K562 (cell line): ENCODE data around the gene ALDH3B2. TPM values are rescaled to one million over a fixed set of nuclear protein-coding genes. Genes with fewer than 3 reads are reported as not detected.
A peak's percentile ranks its signal among the peaks of the same experiment; 100 is the strongest.
"Not testable (repeated sequence)": the region's sequence is repeated elsewhere in the genome, so short reads cannot be mapped to it uniquely, and the experiment has no call there.

Experiments used
- ATAC-seq: fragments of 200-7000 bp; cut with Tn5 transposase; 3 replicates; pipeline ENCODE4 v1.9.1; 2020; ENCODE audit warnings: moderate library complexity
- BruUV-seq: library from RNA; stranded (reverse); fragments of 400-500 nt; replicated peaks from 2 replicates; lab custom pipeline; 2021; lab: Mats Ljungman, UMichigan
- CTCF ChIA-PET: fragments of 300-600 bp; formaldehyde crosslinking; extraction: SDS; loops from one replicate; lab custom pipeline; 2021; ENCODE audit warnings: low intra/inter-chr PET ratio; lab: Yijun Ruan, JAX
- POLR2A ChIA-PET: fragments of 300-600, 350-650 bp; sonication (Branson Sonifier 250); formaldehyde crosslinking; extraction: SDS; loops from one replicate; lab custom pipeline; 2021; ENCODE audit warnings: antibody characterized with exemption, inconsistent platforms; lab: Yijun Ruan, JAX
- DNase-seq, 4 experiments: peaks; one replicate each; pipeline versions ENCODE4 v3.0.0 to v3.0.0-alpha.2; 2011 to 2018; ENCODE audit warnings: low spot score in 3 of 4, mixed read lengths in 3 of 4; ENCODE audit errors: extremely low read depth in 1 of 4
- FAIRE-seq: peaks from 2 replicates; lab custom pipeline; 2011; peaks lifted over from hg19 to GRCh38; lab: Jason Lieb, UNC
- H2AFZ ChIP-seq: 2 replicates; pipeline ENCODE4 v1.6.0; 2011; ENCODE audit warnings: low read depth, low read length, control low read depth, inconsistent platforms
- H3K27ac ChIP-seq: fragments of 200-600 bp; 3 replicates; pipeline ENCODE4 v1.8.0; 2011; ENCODE audit warnings: low read depth, mild to moderate bottlenecking, control low read depth, inconsistent platforms, low read length, moderate library complexity, mixed read lengths; ENCODE audit errors: extremely low read depth
- H3K27me3 ChIP-seq, 2 experiments: fragments of 300-600 bp in 1 of 2; 2 replicates in 1 of 2; 3 replicates in 1 of 2; pipeline versions ENCODE4 v1.6.0 to v1.8.0; 2011; ENCODE audit warnings: inconsistent platforms in 2 of 2, low read length in 2 of 2, mild to moderate bottlenecking in 1 of 2, mixed read lengths in 1 of 2, moderate library complexity in 1 of 2; ENCODE audit not compliant: control insufficient read depth in 2 of 2, insufficient read depth in 2 of 2
- H3K36me3 ChIP-seq: fragments of 300-600 bp; 3 replicates; pipeline ENCODE4 v1.8.0; 2011; ENCODE audit warnings: mild to moderate bottlenecking, low read length, inconsistent platforms; ENCODE audit not compliant: control insufficient read depth, insufficient read depth
- H3K4me1 ChIP-seq, 2 experiments: fragments of 200-600 bp in 1 of 2; replicated peaks in 1 of 2; 2 replicates in 1 of 2; 3 replicates in 1 of 2; pipeline versions ENCODE4 v1.5.1 to v1.8.0; 2011; ENCODE audit warnings: inconsistent platforms in 2 of 2, low read length in 2 of 2, mild to moderate bottlenecking in 1 of 2, mixed read lengths in 1 of 2, moderate library complexity in 1 of 2; ENCODE audit not compliant: control insufficient read depth in 2 of 2, insufficient read depth in 2 of 2
- H3K4me2 ChIP-seq: 2 replicates; pipeline ENCODE4 v1.6.1; 2011; ENCODE audit warnings: low read length, control low read depth, inconsistent platforms, mixed read lengths; ENCODE audit not compliant: insufficient read depth
- H3K4me3 ChIP-seq: fragments of 200-600 bp; sonication (generic), shearing (Covaris generic); 2 replicates; pipeline ENCODE4 v1.5.1; 2016; ENCODE audit warnings: control low read depth, inconsistent platforms
- H3K79me2 ChIP-seq: fragments of 200-600 bp; 3 replicates; pipeline ENCODE4 v1.8.0; 2011; ENCODE audit warnings: low read length, inconsistent platforms; ENCODE audit not compliant: control insufficient read depth, insufficient read depth
- H3K9ac ChIP-seq, 2 experiments: 2 replicates each; pipeline versions ENCODE4 v1.6.0 to v1.6.1; 2011; ENCODE audit warnings: low read depth in 2 of 2, low read length in 2 of 2, control low read depth in 1 of 2, inconsistent platforms in 1 of 2, mild to moderate bottlenecking in 1 of 2, mixed read lengths in 1 of 2; ENCODE audit not compliant: insufficient read depth in 1 of 2
- H3K9me1 ChIP-seq: one replicate; pipeline ENCODE4 v1.6.0; 2011; ENCODE audit warnings: inconsistent platforms, mild to moderate bottlenecking, low read length, moderate library complexity; ENCODE audit not compliant: control insufficient read depth, insufficient read depth
- H3K9me3 ChIP-seq: replicated peaks from 2 replicates; pipeline ENCODE4 v1.5.1; 2011; ENCODE audit warnings: low read depth, low read length, inconsistent platforms; ENCODE audit not compliant: control insufficient read depth, insufficient read depth
- H4K20me1 ChIP-seq: replicated peaks from 2 replicates; pipeline ENCODE4 v1.6.1; 2011; ENCODE audit warnings: low read length, inconsistent platforms, mixed read lengths; ENCODE audit not compliant: control insufficient read depth, insufficient read depth
- CBX2 ChIP-seq: fragments of 200-600 bp; sonication (generic); IDR thresholded peaks from one replicate; pipeline ENCODE4 v1.6.1; 2012; ENCODE audit warnings: mild to moderate bottlenecking, low read length, inconsistent platforms; ENCODE audit not compliant: insufficient read depth, poor library complexity, severe bottlenecking
- CBX8 ChIP-seq: fragments of 200-600 bp; sonication (generic); IDR thresholded peaks from 2 replicates; pipeline ENCODE4 v1.6.1; 2012; ENCODE audit warnings: borderline replicate concordance, mixed run types, low read depth, mild to moderate bottlenecking, moderate library complexity, mixed read lengths, low read length, control low read depth, inconsistent platforms; ENCODE audit not compliant: poor library complexity, severe bottlenecking; ENCODE audit errors: extremely low read depth
- DDX20 ChIP-seq: fragments of 450-650 bp; IDR thresholded peaks from 2 replicates; pipeline ENCODE4 v1.6.1; 2016; ENCODE audit warnings: missing genetic modification characterization, low read depth, mild to moderate bottlenecking, missing compliant biosample characterization, moderate library complexity
- NFIC ChIP-seq: fragments of 450-650 bp; IDR thresholded peaks from 2 replicates; pipeline ENCODE4 v1.6.1; 2017; ENCODE audit warnings: mild to moderate bottlenecking, inconsistent platforms
- RNF2 ChIP-seq: sonication (generic); IDR thresholded peaks from 2 replicates; pipeline ENCODE4 v1.6.1; 2016
- RUNX1 ChIP-seq: sonication (generic); IDR thresholded peaks from 2 replicates; pipeline ENCODE4 v1.6.1; 2016; ENCODE audit warnings: antibody characterized with exemption, low read depth
- ZNF134 ChIP-seq: fragments of 250-450 bp; sonication (Bioruptor Pico); conservative IDR thresholded peaks from 2 replicates; pipeline ENCODE4 v1.4.0; 2020
- ZNF197 ChIP-seq: fragments of 200-800 bp; sonication (Bioruptor generic); IDR thresholded peaks from 2 replicates; pipeline ENCODE4 v1.6.1; 2016; ENCODE audit warnings: low read depth, missing genetic modification characterization, missing compliant biosample characterization
- ZNF232 ChIP-seq: sonication (generic); formaldehyde crosslinking; IDR thresholded peaks from 2 replicates; pipeline ENCODE4 v1.8.0; 2022; ENCODE audit warnings: mild to moderate bottlenecking, missing genetic modification reagents
- WGBS: fragments of 100-300 bp; shearing (Covaris generic); methylation state at CpG from one replicate; pipeline ENCODE4 v1.1.6; 2016; ENCODE audit warnings: low coverage, mixed read lengths; ENCODE audit not compliant: insufficient coverage; ENCODE audit errors: missing lambda C conversion rate; 5-methylcytosine and 5-hydroxymethylcytosine counted together
- in situ Hi-C: fragments of 300-500 bp; cut with MboI; formaldehyde crosslinking; loops from 4 replicates; pipeline ENCODE4 v1.15.0; 2018; ENCODE audit warnings: inconsistent platforms, mixed read lengths
- intact Hi-C: fragments of 100-400 bp; cut with micrococcal nuclease; formaldehyde crosslinking; loops from 2 replicates; pipeline ENCODE4 v1.14.2; 2022
- polyA plus RNA-seq, 8 experiments: library from polyadenylated mRNA; depleted of rRNA in 4 of 8; stranded (reverse) in 5 of 8; unstranded in 3 of 8; fragments of >200 nt; fragmentation: Nextera tagmentation in 2 of 8; fragmentation: Illumina TruSeq in 1 of 8; extraction: Ambion mirVana in 2 of 8; extraction: Trizol in 1 of 8; gene quantifications; 2 replicates each; pipeline versions ENCODE4 v1.2.1 to v1.2.3, GENCODE V29; 2011 to 2014; ENCODE audit warnings: inconsistent platforms in 1 of 8, missing spikeins in 1 of 8
- total RNA-seq, 7 experiments: library from RNA; depleted of rRNA in 6 of 7; stranded (reverse); fragments of >200 nt in 6 of 7; fragmentation: Illumina TruSeq in 2 of 7; extraction: Trizol in 2 of 7; gene quantifications; 2 replicates each; pipeline versions ENCODE4 v1.2.1 to v1.2.3, GENCODE V29; 2011 to 2021; ENCODE audit warnings: low replicate concordance in 1 of 7

The ALDH3B2 gene
- total and polyA plus RNA-seq, 9 of the 15 experiments (the other 6 are each of a cell fraction or from before 2014, with no cell fraction given) = not detected

DNA sequence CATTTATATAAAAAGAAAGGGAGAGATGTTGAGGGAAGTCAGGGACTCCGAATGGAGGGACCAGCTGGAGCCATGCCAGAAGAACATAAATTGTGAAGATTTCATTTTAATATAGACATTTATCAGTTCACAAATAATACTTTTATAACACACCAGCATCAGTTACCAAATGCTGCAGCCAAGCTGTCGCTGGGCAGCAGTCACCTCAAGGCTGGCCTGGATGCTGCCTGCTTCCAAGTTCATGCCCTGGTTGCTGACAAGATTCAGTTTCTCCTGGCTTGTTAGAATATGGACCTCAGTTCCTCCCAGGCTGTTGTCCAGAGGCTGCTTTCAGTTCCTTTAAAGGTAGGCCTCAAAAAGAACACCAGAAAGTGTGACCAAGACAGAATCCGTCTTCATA lies 30.8 kb upstream of the ALDH3B2 start:
- no peak for FAIRE-seq
- TF ChIP-seq ZNF197 (CRISPR knock-in tag) (no peak), RUNX1 (no peak), NFIC (peak; percentile 18; the same call in 1 of the 2 replicates), DDX20 (tag) (no peak)
- Histone ChIP-seq H3K36me3 (no peaks in the 10 kb centered on the region), H3K4me1 (no peaks in the 10 kb centered on the region), H3K27me3 (peaks cover 11 to 24% of the 10 kb centered on the region in 2 experiments), H3K79me2 (no peaks in the 10 kb centered on the region), H3K27ac (no peak overlapping the region), H3K4me3 (no peak overlapping the region), H3K9ac (no peak overlapping the region), H3K4me2 (no peak overlapping the region), H3K9me3 (no peaks in the 10 kb centered on the region; the same call in 1 of the 2 replicates), H3K9me1 (no peaks in the 10 kb centered on the region), H2AFZ (no peak overlapping the region), H4K20me1 (no peaks in the 10 kb centered on the region)
- ChIA-PET POLR2A (no interaction called here), CTCF (no interaction called here)
- DNase-seq = no peak
- ATAC-seq = no peak
- WGBS = 0% methylated on average over 3 of the region's 3 CpGs
- BruUV-seq = no TSS peak
- in situ Hi-C loops = loop anchor here (5.0 kb wide), 1 partner anchor 282 kb away; no protein-coding TSS in a partner anchor
- intact Hi-C loops = no loop called here

- Histone ChIP-seq H3K4me2 (no peak overlapping the region), H3K9me3 (no peaks in the 10 kb centered on the region; the same call in 1 of the 2 replicates), H3K4me3 (no peak overlapping the region), H4K20me1 (no peaks in the 10 kb centered on the region), H2AFZ (no peak overlapping the region), H3K9me1 (no peaks in the 10 kb centered on the region), H3K4me1 (no peaks in the 10 kb centered on the region)
- ChIA-PET POLR2A (no interaction called here), CTCF (no interaction called here)
- no peak for FAIRE-seq
- in situ Hi-C loops = no loop called here
- TF ChIP-seq CBX8 = peak; percentile 90
- peak; percentile 29; the same call in 1 of the 2 replicates for TF ChIP-seq RNF2
- TF ChIP-seq ZNF134 (CRISPR knock-in tag) = no peak
- TF ChIP-seq CBX2 = peak; percentile 77
- TF ChIP-seq ZNF232 (CRISPR knock-in tag) = no peak
- TF ChIP-seq, all 486 proteins: peak for 3
- DNase-seq = no peak
- intact Hi-C loops = no loop called here
- ATAC-seq = no peak
- H3K36me3 ChIP-seq = no peaks in the 10 kb centered on the region
- WGBS = 15% methylated on average over 7 of the region's 7 CpGs
- H3K9ac ChIP-seq = no peak overlapping the region
- BruUV-seq = no TSS peak
- H3K27ac ChIP-seq = no peak overlapping the region
- peaks cover 17 to 30% of the 10 kb centered on the region in 2 experiments for H3K27me3 ChIP-seq
- H3K79me2 ChIP-seq = no peaks in the 10 kb centered on the region
Measured at GRCh38 chr11:67704524-67704923, 30.1 kb upstream of the ALDH3B2 start.

DNA sequence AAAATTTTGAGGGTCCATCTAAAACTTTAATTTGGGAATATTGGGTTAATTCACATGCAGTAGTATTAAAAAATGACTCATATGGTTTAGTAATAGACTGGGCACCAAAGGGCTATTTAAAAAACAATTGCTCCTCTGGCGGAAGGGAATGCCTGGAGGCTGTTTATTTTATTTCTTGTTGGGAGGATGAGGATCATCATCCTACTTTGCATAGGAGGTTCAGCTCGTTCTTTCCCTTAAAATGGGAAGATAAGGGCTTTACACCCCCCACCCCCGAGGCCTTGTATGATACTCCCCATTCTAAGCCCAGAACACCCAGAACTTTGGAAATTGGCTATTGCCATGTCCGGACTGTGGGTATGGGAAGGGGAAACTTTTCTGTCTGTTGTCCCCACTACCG lies 29.3 kb upstream of the ALDH3B2 start:
- CTCF ChIA-PET, H3K9me3 ChIP-seq, H3K9me1 ChIP-seq, H2AFZ ChIP-seq, DNase-seq, intact Hi-C loops, H3K4me3 ChIP-seq, H3K4me1 ChIP-seq, H3K27ac ChIP-seq, FAIRE-seq, H3K36me3 ChIP-seq, in situ Hi-C loops, H3K9ac ChIP-seq, H3K4me2 ChIP-seq, ATAC-seq, BruUV-seq, H3K79me2 ChIP-seq, POLR2A ChIA-PET, H4K20me1 ChIP-seq: not testable (repeated sequence)
- H3K27me3 ChIP-seq = peaks cover 18 to 30% of the 10 kb centered on the region in 2 experiments
- 0% methylated on average over 4 of the region's 5 CpGs for WGBS
